B cell (primary cell): ENCODE results near the gene NDST1. TPM values are rescaled to one million over a fixed set of nuclear protein-coding genes. Genes with fewer than 3 reads are reported as not detected.

Experiments
- ATAC-seq: fragments of 200-7000 bp; cut with Tn5 transposase; one replicate; pipeline ENCODE4 v1.10.0; 2021; ENCODE audit warnings: low read depth, mild to moderate bottlenecking, moderate number of reproducible peaks, moderate library complexity
- CTCF ChIA-PET: fragments of 350-600 bp; sonication (Branson Sonifier 250); formaldehyde crosslinking; loops from one replicate; lab custom pipeline; 2021; ENCODE audit warnings: antibody characterized with exemption, inconsistent platforms; lab: Charles Lee
- POLR2A ChIA-PET: fragments of 350-600 bp; sonication (Branson Sonifier 250); formaldehyde crosslinking; loops from one replicate; lab custom pipeline; 2021; ENCODE audit warnings: antibody characterized with exemption; lab: Charles Lee
- DNase-seq: peaks from one replicate; pipeline ENCODE4 v3.0.0; 2013
- H2AFZ ChIP-seq: 2 replicates; pipeline ENCODE4 v1.6.1; 2012; ENCODE audit warnings: mild to moderate bottlenecking, low read depth, low read length; ENCODE audit not compliant: insufficient read depth, poor library complexity, severe bottlenecking
- H3K27ac ChIP-seq, 2 donors: 1 replicate in 1 of 2; 2 replicates in 1 of 2; pipeline ENCODE4 v1.5.1; 2012 to 2013; ENCODE audit warnings: low read length in 2 of 2, mild to moderate bottlenecking in 2 of 2, moderate library complexity in 1 of 2
- H3K27me3 ChIP-seq, 4 experiments: fragments of 200-600 bp in 1 of 4; sonication (generic) in 1 of 4; replicated peaks in 1 of 4; 1 replicate in 2 of 4; 2 replicates in 2 of 4; pipeline versions ENCODE4 v1.6.1 to v1.7.0; 2013 to 2016; ENCODE audit warnings: low read length in 3 of 4, mild to moderate bottlenecking in 2 of 4, mixed read lengths in 1 of 4, moderate library complexity in 1 of 4; ENCODE audit not compliant: insufficient read depth in 4 of 4, control insufficient read depth in 3 of 4; ENCODE audit errors: control extremely low read depth in 1 of 4
- H3K36me3 ChIP-seq, 2 experiments: replicated peaks in 1 of 2; 1 replicate in 1 of 2; 2 replicates in 1 of 2; pipeline versions ENCODE4 v1.6.1 to v1.7.1; 2013; ENCODE audit warnings: low read length in 1 of 2; ENCODE audit not compliant: insufficient read depth in 2 of 2, control insufficient read depth in 1 of 2; ENCODE audit errors: control extremely low read depth in 1 of 2, extremely low read depth in 1 of 2
- H3K4me1 ChIP-seq, 2 donors: fragments of 200-600 bp in 1 of 2; sonication (generic) in 1 of 2; 1 replicate in 1 of 2; 2 replicates in 1 of 2; pipeline versions ENCODE4 v1.5.1 to v1.6.1; 2013 to 2017; ENCODE audit warnings: low read length in 2 of 2; ENCODE audit not compliant: control insufficient read depth in 2 of 2, insufficient read depth in 2 of 2
- H3K4me2 ChIP-seq: replicated peaks from 2 replicates; pipeline ENCODE3; 2012; ENCODE audit warnings: mild to moderate bottlenecking, low read depth, low read length; ENCODE audit not compliant: poor library complexity, severe bottlenecking
- H3K4me3 ChIP-seq, 5 experiments: fragments of 200-600 bp in 1 of 5; sonication (generic) in 1 of 5; 1 replicate in 3 of 5; 2 replicates in 2 of 5; pipeline versions ENCODE4 v1.5.1 to v1.7.0; 2011 to 2016; ENCODE audit warnings: low read length in 4 of 5, mild to moderate bottlenecking in 4 of 5, low read depth in 2 of 5, control low read depth in 1 of 5, moderate library complexity in 1 of 5; ENCODE audit not compliant: insufficient read depth in 1 of 5; ENCODE audit errors: control extremely low read depth in 1 of 5, extremely low read depth in 1 of 5
- H3K79me2 ChIP-seq: fragments of 200-600 bp; sonication (generic); one replicate; pipeline ENCODE4 v1.6.0; 2016; ENCODE audit warnings: low read length; ENCODE audit not compliant: control insufficient read depth, insufficient read depth
- H3K9ac ChIP-seq: fragments of 200-600 bp; sonication (generic); 2 replicates; pipeline ENCODE4 v1.6.1; 2017; ENCODE audit warnings: mild to moderate bottlenecking, low read length, moderate library complexity
- H3K9me3 ChIP-seq, 3 donors: one replicate each; pipeline versions ENCODE4 v1.6.1 to v1.7.1; 2013; ENCODE audit warnings: low read length in 2 of 3; ENCODE audit not compliant: control insufficient read depth in 2 of 3, insufficient read depth in 1 of 3; ENCODE audit errors: control extremely low read depth in 1 of 3
- H4K20me1 ChIP-seq: 2 replicates; pipeline ENCODE4 v1.6.0; 2012; ENCODE audit warnings: mild to moderate bottlenecking, low read length; ENCODE audit not compliant: insufficient read depth, control insufficient read depth, poor library complexity, severe bottlenecking
- H3K27ac Mint-ChIP-seq: one replicate; pipeline ENCODE4 v1.8.0; 2021; ENCODE audit warnings: mixed read lengths
- H3K27me3 Mint-ChIP-seq: one replicate; pipeline ENCODE4 v1.8.0; 2021; ENCODE audit warnings: mixed read lengths
- H3K4me1 Mint-ChIP-seq: one replicate; pipeline ENCODE4 v1.8.0; 2021; ENCODE audit warnings: mixed read lengths
- H3K4me3 Mint-ChIP-seq: one replicate; pipeline ENCODE4 v1.8.0; 2021; ENCODE audit warnings: mixed read lengths
- H3K9me3 Mint-ChIP-seq: one replicate; pipeline ENCODE4 v1.8.0; 2022; ENCODE audit warnings: mixed read lengths; ENCODE audit not compliant: insufficient read depth
- EZH2 ChIP-seq: IDR thresholded peaks from 2 replicates; pipeline ENCODE4 v1.6.1; 2012; ENCODE audit warnings: borderline replicate concordance, low read depth, mild to moderate bottlenecking, moderate library complexity, low read length; ENCODE audit not compliant: insufficient read depth, poor library complexity, severe bottlenecking
- WGBS: methylation state at CpG from one replicate; pipeline ENCODE4 v1.1.5; 2013; ENCODE audit warnings: missing lambda C conversion rate; ENCODE audit not compliant: insufficient coverage; 5-methylcytosine and 5-hydroxymethylcytosine counted together
- intact Hi-C: fragments of 100-400 bp; cut with micrococcal nuclease; formaldehyde crosslinking; loops from one replicate; pipeline ENCODE4 v1.10.0; 2022
- polyA plus RNA-seq: library from polyadenylated mRNA; depleted of rRNA; stranded (reverse); fragments of >200 nt; gene quantifications from 2 replicates; pipeline ENCODE4 v1.2.3, GENCODE V29; 2012
- total RNA-seq, 2 donors: library from RNA; stranded (reverse); fragments of 120-200 nt in 1 of 2; gene quantifications; 1 replicate in 1 of 2; 2 replicates in 1 of 2; pipeline versions ENCODE4 v1.2.3 to v1.2.4, GENCODE V29; 2013 to 2022
- TF ChIP-seq, protein P1 (sequence below): fragments of 200-600 bp; IDR thresholded peaks from one replicate; pipeline ENCODE4 v1.8.0; 2022; ENCODE audit warnings: antibody characterized with exemption, mild to moderate bottlenecking

The NDST1 gene
- total and polyA plus RNA-seq, 2 donors (not counting 1 experiment from before 2014, with no cell fraction given), result 4.3 to 7.0 TPM

GRCh38 chr5:150488519-150489359, 19.2 kb upstream of the NDST1 start:
- Histone ChIP-seq H3K27ac (peak overlapping the region in 1 of 2 donors; percentile 72), H3K4me1 (peaks cover 39 to 58% of the 10 kb centered on the region in 2 donors), H3K4me2 (no peak overlapping the region), H4K20me1 (no peaks in the 10 kb centered on the region), H3K4me3 (peak overlapping the region in 1 of 5 experiments; percentile 2), H2AFZ (no peak overlapping the region), H3K79me2 (peaks cover 4% of the 10 kb centered on the region), H3K9me3 (no peaks in the 10 kb centered on the region), H3K36me3 (no peaks in the 10 kb centered on the region), H3K9ac (no peak overlapping the region), H3K27me3 (no peaks in the 10 kb centered on the region)
- Mint-ChIP-seq H3K4me1 (peaks cover 57% of the 10 kb centered on the region), H3K4me3 (peak overlapping the region; percentile 21), H3K27me3 (no peaks in the 10 kb centered on the region), H3K27ac (peak overlapping the region; percentile 85), H3K9me3 (no peaks in the 10 kb centered on the region)
- ChIA-PET POLR2A (interaction anchor here (1.1 kb wide), 1 partner anchor 13 kb away, joined by 8 read pairs; no protein-coding TSS in a partner anchor), CTCF (interaction anchor here (1.3 to 2.5 kb wide), 9 partner anchors 10 to 56 kb away, joined by 4 to 11 read pairs (median 8); no protein-coding TSS in a partner anchor)
- TF ChIP-seq, protein P1, sequence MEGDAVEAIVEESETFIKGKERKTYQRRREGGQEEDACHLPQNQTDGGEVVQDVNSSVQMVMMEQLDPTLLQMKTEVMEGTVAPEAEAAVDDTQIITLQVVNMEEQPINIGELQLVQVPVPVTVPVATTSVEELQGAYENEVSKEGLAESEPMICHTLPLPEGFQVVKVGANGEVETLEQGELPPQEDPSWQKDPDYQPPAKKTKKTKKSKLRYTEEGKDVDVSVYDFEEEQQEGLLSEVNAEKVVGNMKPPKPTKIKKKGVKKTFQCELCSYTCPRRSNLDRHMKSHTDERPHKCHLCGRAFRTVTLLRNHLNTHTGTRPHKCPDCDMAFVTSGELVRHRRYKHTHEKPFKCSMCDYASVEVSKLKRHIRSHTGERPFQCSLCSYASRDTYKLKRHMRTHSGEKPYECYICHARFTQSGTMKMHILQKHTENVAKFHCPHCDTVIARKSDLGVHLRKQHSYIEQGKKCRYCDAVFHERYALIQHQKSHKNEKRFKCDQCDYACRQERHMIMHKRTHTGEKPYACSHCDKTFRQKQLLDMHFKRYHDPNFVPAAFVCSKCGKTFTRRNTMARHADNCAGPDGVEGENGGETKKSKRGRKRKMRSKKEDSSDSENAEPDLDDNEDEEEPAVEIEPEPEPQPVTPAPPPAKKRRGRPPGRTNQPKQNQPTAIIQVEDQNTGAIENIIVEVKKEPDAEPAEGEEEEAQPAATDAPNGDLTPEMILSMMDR, result no peak
- no peak for TF ChIP-seq EZH2
- ATAC-seq, result no peak
- no peak for DNase-seq
- WGBS, result 87% methylated on average over 11 of the region's 11 CpGs
- intact Hi-C loops, result loop anchor here (5.0 to 10.0 kb wide), 2 partner anchors 36 to 736 kb away; partner anchors contain the start of gene CCDC69
